CD14-positive monocyte (primary cell): ENCODE measurements around the gene FOSB. TPM values are rescaled to one million over a fixed set of nuclear protein-coding genes. Genes with fewer than 3 reads are reported as not detected.

Experiments
- DNase-seq, 3 donors: peaks; one replicate each; pipeline ENCODE4 v3.0.0-alpha.2; 2011 to 2022
- H2AFZ ChIP-seq: 2 replicates; pipeline ENCODE4 v1.6.0; 2012; ENCODE audit warnings: mild to moderate bottlenecking, low read depth, low read length, inconsistent platforms; ENCODE audit not compliant: insufficient read depth, poor library complexity, severe bottlenecking
- H3K27ac ChIP-seq, 2 donors: 1 replicate in 1 of 2; 2 replicates in 1 of 2; pipeline ENCODE4 v1.5.1; 2012 to 2013; ENCODE audit warnings: low read length in 2 of 2, control low read depth in 1 of 2, inconsistent platforms in 1 of 2, low read depth in 1 of 2, mild to moderate bottlenecking in 1 of 2
- H3K27me3 ChIP-seq, 2 donors: one replicate each; pipeline versions ENCODE4 v1.6.0 to v1.6.1; 2011 to 2013; ENCODE audit warnings: low read length in 2 of 2; ENCODE audit not compliant: control insufficient read depth in 2 of 2, insufficient read depth in 2 of 2
- H3K36me3 ChIP-seq, 2 donors: replicated peaks in 1 of 2; 1 replicate in 1 of 2; 2 replicates in 1 of 2; pipeline versions ENCODE4 v1.5.1 to v1.6.1; 2012 to 2013; ENCODE audit warnings: low read length in 2 of 2, control low read depth in 1 of 2, inconsistent platforms in 1 of 2, mild to moderate bottlenecking in 1 of 2; ENCODE audit not compliant: insufficient read depth in 2 of 2, control insufficient read depth in 1 of 2
- H3K4me1 ChIP-seq, 2 donors: 1 replicate in 1 of 2; 2 replicates in 1 of 2; pipeline versions ENCODE4 v1.5.1 to v1.6.1; 2012 to 2013; ENCODE audit warnings: low read length in 2 of 2, control low read depth in 1 of 2, inconsistent platforms in 1 of 2, mild to moderate bottlenecking in 1 of 2, moderate library complexity in 1 of 2; ENCODE audit not compliant: insufficient read depth in 2 of 2, control insufficient read depth in 1 of 2
- H3K4me2 ChIP-seq: replicated peaks from 2 replicates; pipeline ENCODE3; 2012; ENCODE audit warnings: low read length, moderate library complexity, mild to moderate bottlenecking; ENCODE audit not compliant: poor library complexity, severe bottlenecking; ENCODE audit errors: extremely low read depth
- H3K4me3 ChIP-seq, 3 experiments: fragments of 200-600 bp in 1 of 3; sonication (generic) in 1 of 3; replicated peaks in 1 of 3; 1 replicate in 2 of 3; 2 replicates in 1 of 3; pipeline ENCODE4 v1.5.1; 2011 to 2013; ENCODE audit warnings: low read length in 3 of 3, mild to moderate bottlenecking in 3 of 3, control low read depth in 2 of 3, low read depth in 2 of 3, inconsistent platforms in 1 of 3, moderate library complexity in 1 of 3
- H3K79me2 ChIP-seq: 2 replicates; pipeline ENCODE4 v1.6.0; 2012; ENCODE audit warnings: mild to moderate bottlenecking, control low read depth, inconsistent platforms, low read length, moderate library complexity; ENCODE audit not compliant: insufficient read depth
- H3K9ac ChIP-seq: 2 replicates; pipeline ENCODE4 v1.6.0; 2017; ENCODE audit warnings: low read length, mild to moderate bottlenecking; ENCODE audit not compliant: insufficient read depth, poor library complexity, severe bottlenecking
- H3K9me3 ChIP-seq, 2 donors: replicated peaks in 1 of 2; 1 replicate in 1 of 2; 2 replicates in 1 of 2; pipeline versions ENCODE4 v1.5.1 to v1.6.1; 2012 to 2013; ENCODE audit warnings: low read length in 2 of 2, control low read depth in 1 of 2; ENCODE audit not compliant: control insufficient read depth in 1 of 2, insufficient read depth in 1 of 2
- H4K20me1 ChIP-seq: 2 replicates; pipeline ENCODE4 v1.6.0; 2012; ENCODE audit warnings: mild to moderate bottlenecking, low read length, control low read depth, moderate library complexity; ENCODE audit not compliant: insufficient read depth
- H3K27ac Mint-ChIP-seq, 7 donors: one replicate each; pipeline ENCODE4 v1.8.0; 2020; ENCODE audit warnings: mild to moderate bottlenecking in 7 of 7, mixed read lengths in 7 of 7, moderate library complexity in 6 of 7, inconsistent platforms in 2 of 7
- H3K27me3 Mint-ChIP-seq, 3 donors: one replicate each; pipeline ENCODE4 v1.8.0; 2021 to 2022; ENCODE audit warnings: low read depth in 3 of 3, mild to moderate bottlenecking in 3 of 3, mixed read lengths in 3 of 3, moderate library complexity in 3 of 3, inconsistent platforms in 1 of 3
- H3K36me3 Mint-ChIP-seq, 2 donors: one replicate each; pipeline ENCODE4 v1.8.0; 2020; ENCODE audit warnings: mixed read lengths in 2 of 2, inconsistent platforms in 1 of 2, mild to moderate bottlenecking in 1 of 2
- H3K4me1 Mint-ChIP-seq: one replicate; pipeline ENCODE4 v1.8.0; 2020; ENCODE audit warnings: mild to moderate bottlenecking, mixed read lengths
- H3K4me3 Mint-ChIP-seq, 2 donors: one replicate each; pipeline ENCODE4 v1.8.0; 2020; ENCODE audit warnings: mild to moderate bottlenecking in 2 of 2, mixed read lengths in 2 of 2, moderate library complexity in 1 of 2
- H3K9me3 Mint-ChIP-seq, 7 donors: one replicate each; pipeline ENCODE4 v1.8.0; 2020 to 2022; ENCODE audit warnings: mixed read lengths in 7 of 7, mild to moderate bottlenecking in 6 of 7, moderate library complexity in 6 of 7, inconsistent platforms in 2 of 7
- WGBS: methylation state at CpG from one replicate; pipeline ENCODE4 v1.1.5; 2013; ENCODE audit warnings: missing lambda C conversion rate; ENCODE audit not compliant: insufficient coverage; 5-methylcytosine and 5-hydroxymethylcytosine counted together
- intact Hi-C, 2 donors: fragments of 100-400 bp; cut with micrococcal nuclease; formaldehyde crosslinking; loops; one replicate each; pipeline versions ENCODE4 v1.15.0 to v1.15.1; 2023
- polyA plus RNA-seq, 3 donors: library from polyadenylated mRNA; depleted of rRNA in 1 of 3; unstranded in 2 of 3; stranded (reverse) in 1 of 3; fragments of 300-500 nt in 2 of 3; fragments of >200 nt in 1 of 3; fragmentation: Illumina TruSeq in 2 of 3; gene quantifications; 1 replicate in 2 of 3; 2 replicates in 1 of 3; pipeline ENCODE4 v1.2.3, GENCODE V29; 2012 to 2021
- TF ChIP-seq, protein P1 (sequence below): fragments of 200-600 bp; IDR thresholded peaks from one replicate; pipeline ENCODE4 v1.8.0; 2022; ENCODE audit warnings: antibody characterized with exemption, mild to moderate bottlenecking

FOSB gene
- polyA plus RNA-seq, 3 donors: 27.3 to 840 (median 28.2) TPM

DNA sequence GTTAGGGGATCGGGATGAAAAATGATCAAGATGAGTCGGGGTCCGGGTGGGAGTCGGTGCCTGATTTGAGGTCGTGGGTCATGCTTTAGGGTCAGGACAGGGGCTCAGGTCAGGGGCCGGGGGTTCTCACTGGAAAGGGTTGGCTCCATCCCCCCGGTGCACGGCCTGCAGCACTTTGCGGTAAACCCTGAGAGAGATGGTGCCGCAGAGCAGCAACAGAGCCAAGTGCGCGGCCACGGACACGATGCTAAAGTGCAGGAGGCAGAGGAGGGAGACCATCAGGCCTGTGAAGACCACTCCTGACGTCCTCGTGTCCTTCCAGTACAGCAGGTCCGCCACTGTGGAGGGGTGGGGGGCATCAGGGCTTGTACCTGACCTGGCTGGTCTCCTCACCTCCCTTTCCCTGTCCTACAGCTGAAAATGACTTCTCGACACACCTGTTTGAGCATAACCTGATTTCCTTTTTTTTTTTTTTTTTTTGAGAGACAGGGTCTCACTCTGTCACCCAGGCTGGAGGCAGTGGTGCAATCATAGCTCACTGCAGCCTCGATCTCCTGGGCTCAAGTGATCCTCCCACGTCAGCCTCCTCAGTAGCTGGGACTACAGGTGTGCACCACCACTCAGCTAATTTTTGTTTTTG lies 21.5 kb downstream of the FOSB start:
- peaks cover 31% of the 10 kb centered on the region for H3K4me1 Mint-ChIP-seq
- H3K36me3 Mint-ChIP-seq: peaks cover 0 to 2% of the 10 kb centered on the region in 2 donors
- H3K9ac ChIP-seq: no peak overlapping the region
- 98% methylated on average over 13 of the region's 20 CpGs for WGBS
- peaks cover 0 to 4% (median 0%) of the 10 kb centered on the region in 7 donors for H3K9me3 Mint-ChIP-seq
- H3K4me1 ChIP-seq: peaks cover 18 to 29% of the 10 kb centered on the region in 2 donors
- TF ChIP-seq, protein P1, sequence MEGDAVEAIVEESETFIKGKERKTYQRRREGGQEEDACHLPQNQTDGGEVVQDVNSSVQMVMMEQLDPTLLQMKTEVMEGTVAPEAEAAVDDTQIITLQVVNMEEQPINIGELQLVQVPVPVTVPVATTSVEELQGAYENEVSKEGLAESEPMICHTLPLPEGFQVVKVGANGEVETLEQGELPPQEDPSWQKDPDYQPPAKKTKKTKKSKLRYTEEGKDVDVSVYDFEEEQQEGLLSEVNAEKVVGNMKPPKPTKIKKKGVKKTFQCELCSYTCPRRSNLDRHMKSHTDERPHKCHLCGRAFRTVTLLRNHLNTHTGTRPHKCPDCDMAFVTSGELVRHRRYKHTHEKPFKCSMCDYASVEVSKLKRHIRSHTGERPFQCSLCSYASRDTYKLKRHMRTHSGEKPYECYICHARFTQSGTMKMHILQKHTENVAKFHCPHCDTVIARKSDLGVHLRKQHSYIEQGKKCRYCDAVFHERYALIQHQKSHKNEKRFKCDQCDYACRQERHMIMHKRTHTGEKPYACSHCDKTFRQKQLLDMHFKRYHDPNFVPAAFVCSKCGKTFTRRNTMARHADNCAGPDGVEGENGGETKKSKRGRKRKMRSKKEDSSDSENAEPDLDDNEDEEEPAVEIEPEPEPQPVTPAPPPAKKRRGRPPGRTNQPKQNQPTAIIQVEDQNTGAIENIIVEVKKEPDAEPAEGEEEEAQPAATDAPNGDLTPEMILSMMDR: no peak
- H3K79me2 ChIP-seq: no peaks in the 10 kb centered on the region
- no peaks in the 10 kb centered on the region for H3K9me3 ChIP-seq
- H3K4me3 Mint-ChIP-seq: no peak overlapping the region
- no peaks in the 10 kb centered on the region for H3K36me3 ChIP-seq
- no peak overlapping the region for H3K27ac Mint-ChIP-seq
- intact Hi-C loops: no loop called here
- no peak overlapping the region for H2AFZ ChIP-seq
- DNase-seq: no peak
- H3K27me3 ChIP-seq: peaks cover 0 to 4% of the 10 kb centered on the region in 2 donors
- no peak overlapping the region for H3K4me3 ChIP-seq
- H3K27ac ChIP-seq: no peak overlapping the region
- no peak overlapping the region for H3K4me2 ChIP-seq
- H3K27me3 Mint-ChIP-seq: peaks cover 10 to 19% (median 18%) of the 10 kb centered on the region in 3 donors
- no peaks in the 10 kb centered on the region for H4K20me1 ChIP-seq

DNA sequence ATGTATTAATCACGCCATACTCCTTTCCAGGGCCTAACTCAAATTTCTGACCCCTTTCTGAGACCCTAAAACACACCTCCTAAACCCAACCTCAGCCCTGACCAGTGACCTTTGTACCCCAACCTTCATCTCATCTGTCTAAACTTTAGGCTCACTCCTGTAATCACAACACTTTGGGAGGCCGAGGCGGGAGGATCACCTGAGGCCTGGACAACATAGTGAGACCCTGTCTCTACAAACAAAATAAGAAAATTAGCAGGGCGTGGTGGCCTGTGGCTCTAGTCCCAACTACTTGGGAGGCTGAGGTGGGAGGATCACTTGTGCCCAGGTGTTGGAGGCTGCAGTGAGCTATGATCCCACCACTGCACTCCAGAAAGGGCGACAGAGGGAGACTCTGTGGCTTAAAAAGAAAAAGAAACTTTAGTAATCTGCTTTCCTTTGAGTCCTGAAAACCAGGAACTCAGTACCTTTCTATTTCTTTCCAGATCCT lies 24.4 kb downstream of the FOSB start:
- H3K27ac Mint-ChIP-seq: peak overlapping the region in 1 of 7 donors; percentile 64
- Histone ChIP-seq H3K9ac (no peak overlapping the region), H3K4me3 (no peak overlapping the region), H2AFZ (no peak overlapping the region), H3K4me2 (no peak overlapping the region), H3K9me3 (peaks cover 0 to 8% of the 10 kb centered on the region in 2 donors), H3K27ac (no peak overlapping the region), H3K79me2 (no peaks in the 10 kb centered on the region), H3K27me3 (peaks cover 12 to 23% of the 10 kb centered on the region in 2 donors), H3K4me1 (peaks cover 22 to 29% of the 10 kb centered on the region in 2 donors), H3K36me3 (no peaks in the 10 kb centered on the region), H4K20me1 (peaks cover 10% of the 10 kb centered on the region)
- TF ChIP-seq, protein P1: no peak
- H3K4me1 Mint-ChIP-seq: peaks cover 28% of the 10 kb centered on the region
- DNase-seq: no peak
- peaks cover 0 to 4% (median 2%) of the 10 kb centered on the region in 7 donors for H3K9me3 Mint-ChIP-seq
- H3K4me3 Mint-ChIP-seq: peak overlapping the region in 1 of 2 donors; percentile 67
- peaks cover 4 to 8% of the 10 kb centered on the region in 2 donors for H3K36me3 Mint-ChIP-seq
- WGBS: 71% methylated on average over 1 of the region's 5 CpGs
- intact Hi-C loops: loop anchor here (5.0 to 10.0 kb wide), 3 partner anchors 35 to 193 kb away; no protein-coding TSS in a partner anchor
- peaks cover 25 to 44% (median 34%) of the 10 kb centered on the region in 3 donors for H3K27me3 Mint-ChIP-seq
